ENCODE measurements around the gene WDFY3. TPM values are rescaled to one million over a fixed set of nuclear protein-coding genes. Genes with fewer than 3 reads are reported as not detected.
"Not testable (repeated sequence)": the region's sequence is repeated elsewhere in the genome, so short reads cannot be mapped to it uniquely, and the experiment has no call there.

The WDFY3 gene
- polyA plus RNA-seq, 1 donor, result 18.6 TPM

DNA sequence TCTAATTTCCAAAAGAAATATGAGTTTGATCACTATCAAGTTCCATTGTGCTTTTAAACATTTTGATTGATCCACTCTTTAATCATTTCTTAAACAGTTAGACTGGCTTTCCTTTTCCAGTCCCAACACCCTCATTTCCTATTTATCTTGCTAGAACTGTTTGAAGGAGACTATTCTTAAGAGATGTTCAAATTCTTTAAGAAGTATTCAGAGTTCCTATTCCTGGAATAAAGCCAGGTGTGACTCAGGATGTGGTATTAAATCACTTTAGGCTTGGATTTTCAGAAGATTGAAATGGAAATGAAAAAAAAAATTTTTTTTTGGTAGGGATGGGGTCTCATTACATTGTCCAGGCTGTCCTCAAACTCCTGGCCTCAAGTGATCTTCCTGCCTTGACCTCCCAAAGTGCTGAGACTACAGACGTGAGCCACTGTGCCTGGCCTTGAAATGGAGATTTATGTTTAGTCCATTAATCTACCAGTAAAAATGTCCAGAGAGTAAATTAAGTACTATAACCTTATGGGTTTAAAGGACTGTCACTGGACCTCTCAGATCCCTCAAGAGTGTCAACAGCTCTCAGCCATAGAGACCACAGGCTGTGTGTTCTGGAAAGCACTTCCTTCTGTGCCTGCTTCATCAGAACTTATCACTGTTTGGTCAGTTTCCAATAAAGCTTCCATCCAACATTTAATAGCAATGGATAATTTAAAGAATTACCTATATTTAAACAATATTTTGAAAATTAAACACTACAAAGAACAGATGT is 292.8 kb downstream of the WDFY3 start:
- DNase-seq (ENCODE audit: low read depth), result no peak

GRCh38 chr4:84672177-84672576 is 294.3 kb downstream of the WDFY3 start:
- no peak for DNase-seq (ENCODE audit: low read depth)

DNA sequence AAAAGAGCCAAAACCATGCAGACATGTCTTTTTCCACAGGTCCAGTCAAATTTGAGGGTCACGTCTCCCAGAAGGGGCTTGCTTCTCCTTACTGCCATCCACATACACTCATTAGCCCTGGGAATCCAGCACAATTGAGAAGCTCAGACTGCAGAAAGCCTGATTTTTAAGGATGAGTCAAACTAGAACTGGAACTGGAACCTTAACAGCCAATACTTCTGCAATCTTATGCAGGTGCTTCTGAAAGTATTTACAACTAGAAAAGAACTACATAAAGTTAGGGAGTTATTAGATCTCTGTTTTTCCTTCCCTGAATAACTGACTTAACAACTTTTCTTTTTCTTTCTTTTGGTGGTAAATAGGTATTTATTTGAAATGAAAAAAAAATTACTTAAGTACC is 297.3 kb downstream of the WDFY3 start:
- no peak for DNase-seq (ENCODE audit: low read depth)

- DNase-seq (ENCODE audit: low read depth), result no peak
These were observed 300.1 kb downstream of the WDFY3 start for GRCh38 chr4:84666439-84666838.

- DNase-seq (ENCODE audit: low read depth), result not testable (repeated sequence)
These were observed 301.7 kb downstream of the WDFY3 start for GRCh38 chr4:84664767-84665166.

GRCh38 chr4:84661191-84661939 is 305.1 kb downstream of the WDFY3 start:
- no peak for DNase-seq (ENCODE audit: low read depth)

DNA sequence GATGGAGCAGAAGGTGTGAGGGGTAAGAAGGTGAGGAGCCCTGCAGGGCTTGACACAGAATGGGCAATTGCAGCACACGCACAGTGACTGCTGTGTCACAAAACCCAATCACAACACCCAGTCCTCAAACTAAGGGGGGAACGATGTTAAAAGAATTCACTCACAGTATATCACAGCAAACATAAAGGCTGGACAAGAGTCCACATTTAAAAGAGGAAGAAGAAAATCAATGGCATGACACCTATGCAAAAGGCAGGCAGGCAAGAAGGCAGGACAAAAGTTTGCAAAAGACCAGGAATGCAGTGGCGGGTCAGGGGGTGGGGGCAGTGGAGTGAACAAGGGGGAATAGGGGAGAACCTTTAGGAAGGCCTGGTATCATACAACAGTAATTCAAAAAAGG is 305.9 kb downstream of the WDFY3 start:
- DNase-seq (ENCODE audit: low read depth), result no peak

- DNase-seq (ENCODE audit: low read depth), result no peak
These were observed 314.0 kb downstream of the WDFY3 start for GRCh38 chr4:84652478-84652877.

DNA sequence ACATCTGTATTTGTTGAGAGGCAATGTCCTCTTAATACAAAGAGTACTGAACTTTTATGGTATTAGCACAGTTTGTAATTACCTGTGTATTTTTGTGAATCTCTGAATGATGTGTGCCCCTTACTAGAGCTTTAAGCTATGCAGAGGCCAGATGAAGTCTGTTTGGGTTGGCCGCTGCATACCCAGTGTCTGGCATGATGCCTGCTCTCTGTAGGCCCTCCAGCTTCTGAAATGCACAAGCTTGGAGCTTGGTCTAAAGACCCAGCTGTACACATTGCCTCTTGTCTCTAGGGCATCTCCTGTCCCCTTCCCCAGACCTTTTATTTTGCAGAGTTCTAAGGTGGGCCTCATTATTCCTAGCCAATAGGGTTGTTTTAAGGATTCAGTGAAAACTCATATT is 315.0 kb downstream of the WDFY3 start:
- DNase-seq (ENCODE audit: low read depth), result no peak

DNA sequence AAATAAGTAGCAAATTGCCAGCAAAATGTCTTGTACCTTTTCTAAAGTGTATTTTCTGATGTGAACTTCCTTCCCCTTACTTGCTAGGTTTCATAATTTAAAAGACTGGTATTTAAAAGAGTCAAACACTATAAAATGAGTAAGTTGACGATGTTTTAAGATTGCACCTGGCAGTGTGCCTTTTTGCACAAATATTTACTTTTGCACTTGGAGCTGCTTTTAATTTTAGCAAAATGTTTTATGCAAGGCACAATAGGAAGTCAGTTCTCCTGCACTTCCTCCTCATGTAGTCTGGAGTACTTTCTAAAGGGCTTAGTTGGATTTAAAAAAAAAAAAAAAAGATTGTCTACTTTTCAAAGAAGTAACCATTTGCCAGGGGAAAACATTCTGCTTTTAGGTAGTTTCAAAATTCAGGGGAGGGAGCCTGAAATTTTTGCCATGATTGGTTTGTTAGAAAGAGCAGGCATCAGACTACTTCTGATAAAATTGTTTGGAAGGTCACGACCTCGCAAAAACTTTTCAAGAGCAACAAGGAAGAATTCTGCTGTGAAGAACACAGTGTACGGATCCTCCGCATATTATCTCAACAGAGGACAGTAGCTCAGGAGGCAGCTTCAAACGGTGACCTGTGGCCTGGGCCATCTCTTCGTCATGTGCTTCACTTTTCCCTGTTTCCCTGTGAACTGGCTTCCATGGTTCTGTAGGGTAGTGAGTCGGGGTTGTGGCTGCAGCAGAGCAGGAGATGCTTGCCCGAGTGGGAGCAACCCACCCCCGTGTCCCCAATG is 317.4 kb downstream of the WDFY3 start:
- no peak for DNase-seq (ENCODE audit: low read depth)

- DNase-seq (ENCODE audit: low read depth), result no peak
These were observed 318.3 kb downstream of the WDFY3 start for GRCh38 chr4:84648178-84648577.

DNA sequence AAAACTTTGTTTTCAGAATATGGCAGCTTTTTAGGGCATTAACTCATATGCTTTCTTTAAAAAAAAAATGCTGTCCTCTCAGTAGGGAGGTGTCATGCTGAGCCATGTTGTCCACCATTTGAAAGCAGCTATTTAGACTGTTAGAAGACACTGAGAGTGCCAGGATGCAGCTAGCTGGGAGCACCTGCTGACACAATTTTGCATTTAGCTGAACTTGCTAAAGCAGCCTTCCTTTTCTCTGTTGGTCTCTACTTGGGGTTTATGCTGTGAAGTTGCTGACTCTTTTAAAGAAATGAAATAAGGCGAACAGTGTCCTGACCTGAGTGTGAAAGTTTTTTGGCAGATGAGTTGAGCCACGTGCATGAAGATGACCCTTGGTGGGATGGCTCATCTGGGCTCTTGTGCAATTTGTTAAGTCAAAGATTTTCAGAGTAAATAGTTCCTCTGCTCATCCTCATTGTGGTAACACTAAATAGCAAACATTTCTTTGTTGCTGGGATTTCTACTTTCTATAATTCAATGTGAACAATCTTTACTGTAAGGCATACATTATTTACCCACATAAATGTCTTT is 319.1 kb downstream of the WDFY3 start:
- DNase-seq (ENCODE audit: low read depth), result no peak

DNA sequence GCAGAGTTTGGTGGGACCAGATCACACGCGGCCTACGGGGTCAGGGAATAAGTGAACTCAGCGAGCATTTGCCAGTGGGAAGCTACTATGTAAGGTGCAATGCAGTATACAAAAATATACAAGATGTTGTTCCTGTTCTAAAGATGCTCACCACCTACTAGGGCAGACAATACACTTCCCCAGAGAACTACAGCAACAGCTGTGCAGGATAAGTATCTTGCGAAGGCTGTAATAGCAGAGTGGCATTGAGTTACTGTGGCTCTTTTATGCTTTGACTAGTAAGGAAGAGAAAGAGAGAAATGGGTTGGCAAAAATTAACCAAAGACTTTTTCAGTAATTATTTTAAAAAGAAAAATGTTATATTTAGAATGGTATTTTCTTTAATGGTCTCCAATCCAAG is 322.4 kb downstream of the WDFY3 start:
- no peak for DNase-seq (ENCODE audit: low read depth)

DNA sequence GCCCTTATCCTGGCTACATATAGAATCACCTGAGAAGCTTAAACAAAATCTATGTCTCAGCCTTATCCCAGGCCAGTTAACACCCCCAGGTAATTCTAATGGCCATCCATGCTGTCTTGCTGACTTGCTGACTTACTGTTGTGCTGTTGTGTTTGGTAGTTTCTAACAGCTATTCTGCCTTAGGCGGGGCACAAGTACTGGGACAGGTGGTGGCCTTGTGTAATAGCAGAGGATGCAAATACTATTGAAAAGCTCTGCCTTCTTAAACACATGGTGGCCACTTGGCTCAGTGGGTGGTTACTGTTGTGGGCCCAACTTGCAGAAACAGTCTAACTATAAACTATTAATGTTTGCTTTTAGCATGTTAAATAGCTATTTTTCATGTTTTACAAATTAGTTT is 327.3 kb downstream of the WDFY3 start:
- no peak for DNase-seq (ENCODE audit: low read depth)

- no peak for DNase-seq (ENCODE audit: low read depth)
These were observed 328.4 kb downstream of the WDFY3 start for GRCh38 chr4:84638092-84638491.

- DNase-seq (ENCODE audit: low read depth), result no peak
These were observed 331.5 kb downstream of the WDFY3 start for GRCh38 chr4:84634961-84635360.

DNA sequence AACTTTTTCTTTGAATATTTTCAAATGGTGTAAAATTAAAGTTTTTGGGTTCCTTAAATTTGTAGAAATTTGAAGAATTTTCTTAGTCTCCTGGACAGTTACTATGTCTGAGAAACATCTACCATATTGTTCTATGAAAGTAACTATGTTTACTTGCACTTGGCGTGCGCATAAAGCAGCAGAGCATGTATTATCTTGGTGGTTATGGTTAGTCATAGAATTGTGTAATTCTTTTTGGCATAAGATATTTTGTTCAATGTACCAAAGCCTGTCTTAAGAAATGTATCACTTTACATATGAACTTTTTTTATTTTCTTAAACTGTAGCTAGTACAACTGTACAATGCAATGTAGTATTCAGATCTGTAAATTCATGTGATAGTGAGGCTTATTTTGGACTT is 334.4 kb downstream of the WDFY3 start:
- DNase-seq (ENCODE audit: low read depth), result no peak

- DNase-seq (ENCODE audit: low read depth), result no peak
These were observed 334.9 kb downstream of the WDFY3 start for GRCh38 chr4:84631573-84631972.

- no peak for DNase-seq (ENCODE audit: low read depth)
These were observed 339.8 kb downstream of the WDFY3 start for GRCh38 chr4:84626673-84627072.

DNA sequence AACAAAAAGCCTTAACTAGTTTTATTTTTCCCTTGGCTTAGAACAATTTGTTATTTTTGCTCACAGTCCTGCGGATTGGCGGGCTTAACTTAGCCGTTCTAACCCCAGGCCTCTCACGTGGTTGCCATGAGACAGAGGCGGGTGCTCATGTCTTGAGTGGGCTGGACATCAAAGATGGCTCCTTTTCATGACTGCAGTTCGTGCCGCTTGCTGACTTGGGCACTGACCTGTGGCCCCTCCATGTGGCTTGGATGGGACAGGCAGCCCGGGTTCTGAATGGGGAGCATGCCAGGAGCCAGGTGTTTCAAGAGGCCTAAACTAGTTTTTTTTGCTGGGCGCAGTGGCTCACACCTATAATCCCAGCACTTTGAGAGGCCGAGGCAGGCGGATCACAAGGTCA is 342.8 kb downstream of the WDFY3 start:
- DNase-seq (ENCODE audit: low read depth), result no peak

DNA sequence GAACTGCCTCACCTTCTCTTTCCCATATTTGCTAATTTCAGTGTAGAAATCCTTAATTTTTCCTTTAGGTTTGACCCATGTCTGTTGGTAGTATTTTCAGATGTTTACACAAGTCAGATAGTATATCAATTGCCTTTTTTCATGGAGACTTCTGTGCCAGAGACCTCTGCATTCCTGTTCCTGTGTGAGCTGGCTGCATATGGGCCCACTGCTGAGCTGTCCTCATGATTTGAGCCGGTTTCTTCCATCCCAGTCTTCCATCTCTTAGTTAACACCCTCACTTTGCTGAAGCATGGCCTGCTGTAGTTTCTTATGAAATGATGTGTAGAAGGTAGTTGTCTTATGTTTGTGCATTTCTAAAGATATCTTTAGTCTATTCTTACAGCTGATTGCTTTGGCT is 343.5 kb downstream of the WDFY3 start:
- no peak for DNase-seq (ENCODE audit: low read depth)
